Measurements from ENCODE around the gene CTSC.

DNA sequence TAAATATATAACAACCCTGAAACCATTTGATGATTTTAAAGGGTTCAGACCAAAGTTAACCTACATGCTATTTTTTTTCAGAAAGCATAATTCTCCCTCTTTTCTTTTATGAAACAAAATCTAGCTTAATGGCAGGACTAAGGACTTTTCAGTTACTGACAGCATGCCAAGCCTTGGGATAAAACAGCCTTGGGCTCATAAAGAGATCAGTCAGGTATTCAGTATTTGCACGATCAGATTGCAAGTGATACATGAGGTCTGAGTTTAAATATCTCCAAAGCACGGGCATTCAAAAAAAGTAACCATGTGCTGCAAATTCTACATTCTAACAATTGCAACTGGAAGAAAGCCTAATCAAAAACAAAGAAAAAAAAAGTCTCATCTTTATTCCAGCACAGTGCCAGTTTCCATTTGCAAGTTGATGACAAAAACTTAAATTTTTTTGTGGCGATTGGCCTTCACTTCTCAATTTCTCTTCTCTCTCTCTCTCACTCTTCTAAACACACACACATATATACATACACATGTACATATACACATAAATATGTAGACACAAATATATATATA lies 60.1 kb downstream of the CTSC start:
- TF ChIP-seq POLR2AphosphoS5 (IDR thresholded peaks at IDR 0.05) (no peak), POLR2A (IDR thresholded peaks at IDR 0.05) (no peak), EP300 (IDR thresholded peaks at IDR 0.05) (no peak)
- TF ChIP-seq, protein P1, sequence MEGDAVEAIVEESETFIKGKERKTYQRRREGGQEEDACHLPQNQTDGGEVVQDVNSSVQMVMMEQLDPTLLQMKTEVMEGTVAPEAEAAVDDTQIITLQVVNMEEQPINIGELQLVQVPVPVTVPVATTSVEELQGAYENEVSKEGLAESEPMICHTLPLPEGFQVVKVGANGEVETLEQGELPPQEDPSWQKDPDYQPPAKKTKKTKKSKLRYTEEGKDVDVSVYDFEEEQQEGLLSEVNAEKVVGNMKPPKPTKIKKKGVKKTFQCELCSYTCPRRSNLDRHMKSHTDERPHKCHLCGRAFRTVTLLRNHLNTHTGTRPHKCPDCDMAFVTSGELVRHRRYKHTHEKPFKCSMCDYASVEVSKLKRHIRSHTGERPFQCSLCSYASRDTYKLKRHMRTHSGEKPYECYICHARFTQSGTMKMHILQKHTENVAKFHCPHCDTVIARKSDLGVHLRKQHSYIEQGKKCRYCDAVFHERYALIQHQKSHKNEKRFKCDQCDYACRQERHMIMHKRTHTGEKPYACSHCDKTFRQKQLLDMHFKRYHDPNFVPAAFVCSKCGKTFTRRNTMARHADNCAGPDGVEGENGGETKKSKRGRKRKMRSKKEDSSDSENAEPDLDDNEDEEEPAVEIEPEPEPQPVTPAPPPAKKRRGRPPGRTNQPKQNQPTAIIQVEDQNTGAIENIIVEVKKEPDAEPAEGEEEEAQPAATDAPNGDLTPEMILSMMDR (IDR thresholded peaks at IDR 0.05): no peak
